Psoas muscle (tissue), 8 donors: ENCODE data around the gene PRCD. TPM values are rescaled to one million over a fixed set of nuclear protein-coding genes. Genes with fewer than 3 reads are reported as not detected.
A peak's percentile ranks its signal among the peaks of the same experiment; 100 is the strongest.

Experiments
- ATAC-seq, 4 donors: fragments of 200-7000 bp; cut with Tn5 transposase; one replicate each; pipeline ENCODE4 v1.9.1; 2020; ENCODE audit warnings: moderate library complexity in 3 of 4, mild to moderate bottlenecking in 2 of 4
- DNase-seq, 2 donors: peaks; one replicate each; pipeline ENCODE4 v3.0.0-alpha.2; 2020
- H3K27ac ChIP-seq: fragments of 200-600 bp; one replicate; pipeline ENCODE4 v1.8.0; 2022
- H3K27me3 ChIP-seq, 3 donors: fragments of 200-600 bp in 1 of 3; one replicate each; pipeline versions ENCODE4 v1.6.1 to v1.8.0; 2013 to 2022; ENCODE audit warnings: low read length in 2 of 3, mild to moderate bottlenecking in 2 of 3, moderate library complexity in 1 of 3; ENCODE audit not compliant: insufficient read depth in 3 of 3
- H3K36me3 ChIP-seq, 2 donors: fragments of 200-600 bp in 1 of 2; one replicate each; pipeline versions ENCODE4 v1.6.1 to v1.8.0; 2013 to 2022; ENCODE audit warnings: low read depth in 1 of 2, mild to moderate bottlenecking in 1 of 2, moderate library complexity in 1 of 2; ENCODE audit not compliant: insufficient read depth in 1 of 2
- H3K4me1 ChIP-seq: fragments of 200-600 bp; one replicate; pipeline ENCODE4 v1.8.0; 2022
- H3K4me3 ChIP-seq: fragments of 200-600 bp; one replicate; pipeline ENCODE4 v1.8.0; 2022; ENCODE audit warnings: mild to moderate bottlenecking
- H3K9me3 ChIP-seq: fragments of 200-600 bp; one replicate; pipeline ENCODE4 v1.8.0; 2022
- CTCF ChIP-seq: fragments of 200-600 bp; IDR thresholded peaks from one replicate; pipeline ENCODE4 v1.8.0; 2022; ENCODE audit warnings: antibody characterized with exemption
- WGBS, 3 donors: extraction: QIAGEN DNeasy Blood & Tissue Kit; methylation state at CpG; one replicate each; pipeline versions ENCODE4 v1.1.6 to v1.1.7; 2013; 5-methylcytosine and 5-hydroxymethylcytosine counted together
- intact Hi-C, 2 donors: fragments of 100-400 bp; cut with DNase I; formaldehyde crosslinking; loops; one replicate each; pipeline versions ENCODE4 v1.11.0 to v1.14.2; 2022
- polyA plus RNA-seq, 3 donors: library from polyadenylated mRNA; stranded (reverse); fragments of 200-250 nt; gene quantifications; one replicate each; pipeline ENCODE4 v1.2.3, GENCODE V29; 2013
- total RNA-seq, 4 donors: library from RNA; stranded (reverse); fragmentation: NEBNext Ultra II Directional in 2 of 4; extraction: Animal tissue kit (Norgen Biotek cat#: 25700) in 2 of 4; gene quantifications; one replicate each; pipeline versions ENCODE4 v1.2.1 to v1.2.4, GENCODE V29; 2021 to 2023
- donor health status: healthy with polysubstance abuse.
- donor health status: DM: no; HTN: no; CAD: no; lungs with moderate emphysema.
- donor health status: Bipolar disorder and iron deficiency.
- donor health status: healthy.
- donor health status: DM: yes; HTN: yes; CAD: no.
- donor health status: DM: no; HTN: no; CAD: no.
- donor health status: DM: no; HTN: no; CAD: no.
- donor health status: DM: yes; HTN: yes; CAD: no.

The PRCD gene
- total and polyA plus RNA-seq, 7 donors, result 0.18 to 1.7 (median 1.3) TPM

DNA sequence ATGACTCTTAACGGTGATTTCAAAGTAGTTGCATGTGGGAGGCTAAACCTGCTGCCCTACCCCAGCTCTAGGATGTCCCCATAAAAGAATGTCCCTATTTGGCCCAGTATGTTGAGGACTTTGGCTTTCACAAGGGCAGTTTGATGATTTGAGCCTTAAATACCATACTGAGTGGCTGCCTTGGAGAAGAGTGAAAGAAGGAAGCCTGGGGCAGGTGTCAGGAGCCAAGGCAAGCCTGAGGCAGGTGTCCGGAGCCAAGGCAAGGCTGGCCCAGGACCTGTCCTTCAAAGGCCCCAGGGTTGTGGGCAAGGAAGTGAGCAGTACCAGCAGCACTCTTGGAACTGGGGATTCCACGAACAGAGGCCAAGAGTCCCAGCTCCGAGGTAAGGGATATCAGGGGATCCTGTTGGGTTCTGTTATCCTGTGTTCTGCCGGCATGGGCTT lies 27.2 kb downstream of the PRCD start:
- no peak overlapping the region for H3K27ac ChIP-seq
- H3K36me3 ChIP-seq, result peaks cover 0 to 43% of the 10 kb centered on the region in 2 donors
- intact Hi-C loops, result no loop called here
- no peaks in the 10 kb centered on the region for H3K27me3 ChIP-seq
- no peaks in the 10 kb centered on the region for H3K9me3 ChIP-seq
- no peak overlapping the region for H3K4me3 ChIP-seq
- DNase-seq (no peak), ATAC-seq (no peak)
- 49 to 73% (median 60%) methylated on average over 5 of the region's 5 CpGs for WGBS, 3 donors
- peaks cover 43% of the 10 kb centered on the region for H3K4me1 ChIP-seq
- TF ChIP-seq CTCF, result no peak

DNA sequence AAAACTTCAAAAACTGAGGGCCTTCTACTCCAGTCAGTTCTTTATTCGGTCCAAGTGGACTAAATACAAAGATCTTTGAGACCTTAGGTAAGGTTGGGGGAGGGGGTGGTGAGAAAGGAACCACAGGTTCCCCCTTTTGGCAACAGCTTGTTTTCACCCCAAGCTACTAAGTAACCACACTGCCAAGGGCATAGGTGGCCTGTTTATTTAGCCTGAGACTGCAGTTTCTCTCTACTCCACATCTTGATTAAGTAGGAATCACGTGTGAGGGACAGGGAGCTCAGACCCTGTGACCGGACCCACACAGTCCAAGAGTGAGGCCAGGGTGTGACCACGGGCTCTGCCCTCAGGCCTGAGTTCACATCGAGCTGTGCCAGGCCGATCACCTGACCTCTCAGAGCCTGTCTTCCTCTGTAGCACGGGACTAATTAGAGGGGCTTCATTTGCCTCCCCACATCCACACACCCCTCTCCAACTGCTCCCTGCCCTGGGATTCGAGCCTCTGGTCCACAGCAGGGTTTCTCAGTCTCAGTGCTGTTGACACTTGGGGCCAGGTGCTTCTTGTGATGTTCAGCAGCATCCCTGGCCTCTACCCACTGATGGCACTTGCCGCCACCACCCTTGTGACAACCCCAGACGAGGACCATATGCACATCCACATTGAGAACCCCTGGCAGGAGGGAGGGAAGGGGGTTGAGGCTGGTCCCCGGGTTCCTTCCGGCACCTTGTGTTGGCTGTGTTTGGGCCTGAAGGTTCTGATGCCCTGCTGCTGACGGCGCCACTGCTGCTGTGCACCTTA lies 28.0 kb downstream of the PRCD start:
- TF ChIP-seq CTCF, result no peak
- Histone ChIP-seq H3K9me3 (no peaks in the 10 kb centered on the region), H3K27ac (no peak overlapping the region), H3K4me3 (no peak overlapping the region), H3K27me3 (no peaks in the 10 kb centered on the region), H3K4me1 (peaks cover 38% of the 10 kb centered on the region), H3K36me3 (peaks cover 0 to 38% of the 10 kb centered on the region in 2 donors)
- intact Hi-C loops, result no loop called here
- DNase-seq (no peak), ATAC-seq (peak; percentile 18 to 48 (median 47))
- WGBS, 3 donors, result 50 to 63% (median 54%) methylated on average over 14 of the region's 14 CpGs

- H3K27me3 ChIP-seq, result no peaks in the 10 kb centered on the region
- no peak for TF ChIP-seq CTCF
- H3K9me3 ChIP-seq, result no peaks in the 10 kb centered on the region
- no peak overlapping the region for H3K4me3 ChIP-seq
- H3K27ac ChIP-seq, result no peak overlapping the region
- no peak for DNase-seq
- 52 to 60% (median 53%) methylated on average over 16 to 19 of the region's 19 CpGs for WGBS, 3 donors
- peaks cover 0 to 30% of the 10 kb centered on the region in 2 donors for H3K36me3 ChIP-seq
- peak in 1 of 4 donors; percentile 5 for ATAC-seq
- H3K4me1 ChIP-seq, result peaks cover 32% of the 10 kb centered on the region
- intact Hi-C loops, result no loop called here
These were observed 29.0 kb downstream of the PRCD start for GRCh38 chr17:76568811-76569221.

- intact Hi-C loops, result no loop called here
- no peaks in the 10 kb centered on the region for H3K9me3 ChIP-seq
- H3K4me1 ChIP-seq, result peaks cover 29% of the 10 kb centered on the region
- H3K36me3 ChIP-seq, result peaks cover 0 to 21% of the 10 kb centered on the region in 2 donors
- DNase-seq (peak; percentile 60 to 83), ATAC-seq (peak; percentile 64 to 87 (median 79))
- no peak overlapping the region for H3K4me3 ChIP-seq
- TF ChIP-seq CTCF, result no peak
- 35 to 36% (median 36%) methylated on average over 18 of the region's 18 CpGs for WGBS, 3 donors
- no peaks in the 10 kb centered on the region for H3K27me3 ChIP-seq
- peak overlapping the region; percentile 53 for H3K27ac ChIP-seq
These were observed 29.9 kb downstream of the PRCD start for GRCh38 chr17:76569607-76570279.
